ENCODE measurements around the gene FGF12.

GRCh38 chr3:192171213-192171612 is 556.1 kb downstream of the FGF12 start:
- TF ChIP-seq CTCF (IDR thresholded peaks at IDR 0.05), result no peak
- no peak for TF ChIP-seq POLR2A (IDR thresholded peaks at IDR 0.05)
